ENCODE results near the gene CRIM1.

Gene CRIM1

DNA sequence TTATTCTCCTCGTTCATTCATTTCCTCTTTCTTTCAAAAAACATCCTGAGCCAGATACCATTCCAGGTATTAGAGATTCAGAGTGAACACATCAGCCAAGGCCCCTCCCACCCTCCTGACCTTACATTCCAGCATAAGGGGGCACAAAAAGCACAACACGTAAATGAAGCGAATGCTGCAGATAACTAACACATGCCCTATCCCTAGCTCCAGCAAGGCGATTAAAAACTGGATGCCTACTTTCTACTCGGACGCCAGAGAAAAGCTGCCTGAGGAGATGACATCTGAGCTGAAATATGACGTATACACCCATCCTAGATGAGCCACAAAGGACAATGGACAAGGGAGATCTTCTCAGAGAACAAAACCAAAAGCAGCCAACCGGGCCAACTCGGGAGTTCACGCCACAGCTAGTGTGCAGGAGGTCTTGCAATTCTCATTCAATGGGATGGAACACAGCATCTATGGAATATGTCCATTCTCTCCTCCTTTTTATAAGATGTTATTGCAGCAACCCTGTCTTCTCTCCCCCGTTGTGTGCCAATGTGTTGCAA is 208.9 kb downstream of the CRIM1 start:
- no peak for DNase-seq

- DNase-seq, result no peak
These were observed 210.1 kb downstream of the CRIM1 start for GRCh38 chr2:36565712-36566111.

DNA sequence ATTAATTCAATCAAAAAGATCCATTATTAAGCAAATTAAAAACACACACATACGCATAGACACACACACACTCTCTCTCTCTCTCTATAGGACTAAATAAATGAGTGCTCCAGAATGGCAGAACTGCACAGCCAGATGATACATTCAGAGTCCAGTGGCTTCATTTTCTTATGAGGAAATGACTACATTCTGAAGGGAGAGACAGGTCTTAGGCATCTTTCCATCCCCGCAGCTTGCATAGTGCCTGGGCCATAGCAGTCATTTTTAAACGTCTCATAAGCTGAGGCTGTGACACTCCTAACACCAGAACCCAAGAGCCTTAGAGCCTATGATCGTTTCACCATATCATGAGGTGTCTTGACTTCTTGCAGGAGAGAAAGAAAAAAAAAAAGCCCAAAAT is 211.3 kb downstream of the CRIM1 start:
- DNase-seq, result no peak

DNA sequence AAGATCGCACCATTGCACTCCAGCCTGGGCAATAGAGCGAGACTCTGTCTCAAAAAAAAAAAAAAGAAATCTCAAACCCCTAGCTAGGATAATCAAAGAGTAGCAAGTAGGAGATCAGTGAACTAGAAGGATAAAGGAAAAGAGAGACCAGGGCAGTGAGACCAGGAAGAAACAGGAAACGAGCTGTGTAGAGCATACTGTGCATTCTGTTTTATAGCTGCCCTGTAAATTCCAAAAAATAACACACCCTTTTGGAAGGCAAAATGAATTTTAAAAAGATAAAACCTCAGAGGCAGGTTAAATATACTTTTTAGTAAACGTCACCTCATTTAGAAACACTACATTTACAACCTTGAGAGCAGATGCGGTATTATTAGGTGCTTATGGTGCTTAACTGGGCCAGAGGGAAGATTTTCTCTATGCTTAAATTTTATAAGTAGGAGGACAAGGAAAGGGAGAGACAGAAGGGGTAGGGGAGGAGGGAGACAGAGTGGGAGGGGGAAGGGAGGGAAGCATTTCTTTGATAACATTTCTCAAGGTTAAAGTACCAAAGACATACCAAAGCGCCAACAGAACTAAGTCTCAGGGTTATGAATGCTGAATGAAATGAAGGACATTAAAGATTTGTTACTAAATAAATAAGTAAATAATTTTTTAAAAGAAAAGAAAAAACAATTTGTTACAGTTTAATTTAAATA is 212.3 kb downstream of the CRIM1 start:
- DNase-seq, result no peak

DNA sequence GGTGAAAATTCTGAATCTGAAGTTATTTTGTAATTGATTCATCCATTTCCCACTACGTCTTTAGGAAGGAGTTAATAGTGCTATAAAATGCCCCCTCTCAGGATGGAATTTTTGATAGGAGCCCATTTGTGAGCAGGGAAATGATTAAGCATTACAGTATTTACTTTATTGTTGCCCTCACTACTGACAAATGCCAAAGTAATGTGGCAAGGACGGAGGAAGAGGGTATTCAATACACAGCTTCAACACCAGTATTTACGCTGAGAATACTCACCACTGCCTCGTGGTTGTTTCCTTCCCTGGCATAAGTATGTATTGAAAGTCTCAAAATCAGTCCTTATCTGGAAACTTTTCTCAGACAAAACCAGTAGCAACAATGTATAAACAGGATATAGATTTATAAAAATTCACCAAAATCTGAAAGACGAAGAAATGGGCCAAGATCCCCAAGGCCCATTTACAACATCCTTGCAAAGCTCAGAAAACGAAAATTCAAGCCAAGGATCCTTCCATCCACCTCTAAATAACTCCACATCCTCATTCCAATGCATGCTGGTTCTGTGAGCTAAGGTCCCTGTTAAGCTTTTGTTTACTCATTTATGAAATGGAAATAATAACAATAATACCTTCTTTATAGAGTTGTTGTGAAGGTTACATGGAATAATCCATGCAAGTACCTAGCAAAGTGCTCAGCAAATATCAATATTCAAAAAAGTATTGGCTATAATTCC is 213.1 kb downstream of the CRIM1 start:
- no peak for DNase-seq

GRCh38 chr2:36569267-36569856 is 213.8 kb downstream of the CRIM1 start:
- no peak for DNase-seq

DNA sequence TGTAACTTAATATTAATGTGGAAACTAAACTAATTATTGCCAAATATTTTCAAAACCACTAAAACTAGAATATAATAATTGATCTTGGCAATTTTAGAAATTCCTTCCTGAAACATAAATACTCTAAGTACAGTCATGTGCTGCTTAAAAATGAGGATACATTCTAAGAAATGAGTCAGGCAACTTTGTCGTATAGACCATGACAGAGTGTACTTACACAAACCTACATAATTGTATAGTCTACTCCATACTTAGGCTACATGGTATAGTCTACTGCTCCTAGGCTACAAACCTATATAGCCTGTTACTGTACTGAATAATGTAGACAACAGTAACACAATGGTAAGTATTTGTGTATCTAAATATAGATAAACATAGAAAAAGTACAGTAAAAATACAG is 214.8 kb downstream of the CRIM1 start:
- no peak for DNase-seq

- DNase-seq, result no peak
These were observed 216.6 kb downstream of the CRIM1 start for GRCh38 chr2:36572054-36572718.

GRCh38 chr2:36572719-36573059 is 217.1 kb downstream of the CRIM1 start:
- no peak for DNase-seq

DNA sequence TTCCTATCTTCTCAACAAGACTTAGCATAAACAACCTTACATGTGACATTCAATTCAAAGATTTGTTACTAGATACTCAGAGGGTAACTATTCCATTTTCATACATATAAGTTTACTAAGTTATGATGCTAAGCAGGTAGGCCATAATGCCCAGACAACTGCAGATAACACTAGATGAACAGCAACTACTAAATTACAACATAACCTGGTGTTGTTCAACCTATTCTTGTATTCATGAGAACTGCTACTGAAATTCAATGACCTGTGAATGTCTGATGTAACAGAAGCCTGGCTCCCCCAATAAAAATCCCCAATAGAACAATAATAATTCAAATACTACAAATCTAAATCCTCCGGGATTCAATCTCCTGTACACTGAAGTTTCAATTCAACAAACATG is 217.6 kb downstream of the CRIM1 start:
- DNase-seq, result no peak

- no peak for DNase-seq
These were observed 219.0 kb downstream of the CRIM1 start for GRCh38 chr2:36574560-36574959.

DNA sequence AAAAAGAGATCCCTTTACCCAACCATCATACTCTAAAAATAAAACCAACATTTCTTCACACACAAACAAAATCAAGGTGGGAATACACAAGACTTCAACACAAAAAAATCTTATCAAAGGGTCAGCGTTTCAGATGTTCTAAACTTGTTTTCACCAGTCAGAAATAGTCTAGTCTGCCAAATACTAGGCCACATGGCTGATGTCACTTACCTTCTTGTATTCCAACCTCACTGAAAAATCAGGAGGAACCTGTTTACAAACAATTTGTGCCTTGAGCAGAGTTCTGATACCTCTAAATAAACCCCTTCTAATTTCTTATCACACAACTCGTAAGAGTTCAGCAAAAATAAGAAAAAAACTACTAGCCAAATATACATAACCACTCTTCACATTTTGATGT is 222.3 kb downstream of the CRIM1 start:
- no peak for DNase-seq

GRCh38 chr2:36578343-36579296 is 223.0 kb downstream of the CRIM1 start:
- no peak for DNase-seq

- no peak for DNase-seq
These were observed 223.7 kb downstream of the CRIM1 start for GRCh38 chr2:36579297-36579664.

DNA sequence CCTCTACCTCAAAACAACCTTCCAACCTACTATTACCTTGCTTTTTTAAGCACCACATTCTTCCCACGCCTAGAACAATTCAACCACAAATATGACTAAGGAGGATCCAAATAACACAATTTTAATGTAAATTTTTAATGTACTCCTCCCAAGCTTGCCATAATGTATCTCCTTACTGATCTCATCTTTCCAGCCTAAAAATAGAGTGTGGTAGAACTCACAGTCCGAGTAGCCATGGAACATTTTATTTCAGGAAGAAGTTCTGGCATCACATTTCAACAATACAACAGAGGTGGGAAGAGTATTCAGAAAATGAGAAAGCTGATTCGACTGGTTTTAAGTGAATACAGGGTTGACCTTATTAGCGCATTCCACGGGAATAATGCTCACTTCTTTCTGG is 227.0 kb downstream of the CRIM1 start:
- DNase-seq, result no peak

GRCh38 chr2:36582951-36583350 is 227.4 kb downstream of the CRIM1 start:
- no peak for DNase-seq

DNA sequence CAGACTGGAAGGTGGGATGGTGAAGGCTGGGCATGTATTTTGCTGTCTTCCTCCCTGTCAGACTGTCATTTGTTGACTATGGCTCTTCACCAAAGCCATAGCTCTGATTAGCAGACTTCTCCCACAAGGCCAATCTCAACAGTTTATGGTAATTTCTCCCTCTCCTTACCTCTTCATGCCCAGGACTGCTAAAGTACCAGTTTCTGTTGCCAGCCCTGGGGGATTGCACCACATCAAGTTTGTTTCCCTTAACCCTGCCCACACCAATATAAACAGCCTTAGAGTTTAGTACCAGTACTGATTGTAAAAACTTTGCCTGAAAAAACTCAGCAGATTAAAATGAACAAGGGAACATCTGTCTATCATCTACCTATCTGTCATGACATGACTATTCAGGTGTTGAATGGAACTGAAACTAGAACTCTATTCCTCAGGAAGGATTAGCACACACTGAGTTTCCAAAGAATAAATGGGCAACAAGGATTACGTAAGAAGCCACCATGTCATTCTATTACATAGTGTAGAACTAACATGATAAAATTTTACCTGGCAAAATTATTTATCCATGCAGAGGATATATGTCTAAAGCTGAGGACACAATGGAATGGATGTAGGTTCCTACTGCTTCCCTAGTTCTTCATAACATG is 228.7 kb downstream of the CRIM1 start:
- DNase-seq, result no peak

DNA sequence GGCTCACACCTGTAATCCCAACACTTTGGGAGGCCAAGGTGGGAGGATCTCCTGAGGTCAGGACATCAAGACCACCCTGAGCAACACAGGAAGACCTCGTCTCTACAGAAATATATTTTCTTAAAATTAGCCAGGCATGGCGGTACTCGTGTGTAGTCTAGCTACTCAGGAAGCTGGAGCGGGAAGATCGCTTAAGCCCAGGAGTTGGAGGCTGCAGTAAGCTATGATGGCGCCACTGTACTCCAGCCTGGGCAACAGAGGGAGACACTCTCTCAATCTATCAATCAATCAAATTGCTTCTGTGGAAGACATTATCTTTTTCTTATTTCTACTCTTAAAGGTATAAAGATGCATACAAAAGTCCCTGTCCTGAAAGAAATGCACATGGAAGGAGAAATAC is 231.1 kb downstream of the CRIM1 start:
- DNase-seq, result no peak

- DNase-seq, result no peak
These were observed 231.5 kb downstream of the CRIM1 start for GRCh38 chr2:36587101-36587500.

GRCh38 chr2:36587556-36587955 is 232.0 kb downstream of the CRIM1 start:
- DNase-seq, result no peak

- no peak for DNase-seq
These were observed 233.7 kb downstream of the CRIM1 start for GRCh38 chr2:36589230-36589630.

DNA sequence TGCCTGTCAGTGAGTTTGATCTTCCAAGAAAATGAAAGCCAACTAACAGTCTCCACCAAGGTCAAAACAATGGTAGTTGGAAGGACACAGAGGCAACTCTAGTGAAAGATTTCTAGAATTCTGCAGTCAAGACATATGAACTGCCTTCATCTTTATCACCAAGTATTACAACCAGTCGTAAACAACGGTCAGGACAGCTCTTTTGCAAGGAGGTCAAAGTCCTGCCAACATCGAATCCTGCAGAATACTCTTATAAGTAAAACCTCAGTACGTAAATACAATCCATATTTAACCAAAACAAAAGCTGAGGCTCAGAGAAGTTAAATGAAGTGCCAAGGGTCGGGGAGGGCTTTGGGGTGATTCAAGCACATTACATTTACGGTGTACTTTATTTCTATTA is 239.3 kb downstream of the CRIM1 start:
- DNase-seq, result no peak

All from stimulated activated CD4-positive, alpha-beta T cell treated with anti-CD3 and anti-CD28 coated beads, Interleukin-1b, Interleukin-23, amount 100 ng/mL, for 48 hours (primary cell).